HUES6 (cell line): Measurements from ENCODE around the gene ASAP2.

Experiments
- H3K27ac ChIP-seq: 2 replicates; pipeline ENCODE4 v1.7.0; 2013; ENCODE audit warnings: low read depth, mild to moderate bottlenecking, low read length, inconsistent platforms
- H3K27me3 ChIP-seq: 2 replicates; pipeline ENCODE4 v1.6.1; 2013; ENCODE audit warnings: low read length; ENCODE audit not compliant: control insufficient read depth, insufficient read depth
- H3K36me3 ChIP-seq: 2 replicates; pipeline ENCODE4 v1.6.1; 2013; ENCODE audit warnings: low read length; ENCODE audit not compliant: control insufficient read depth, insufficient read depth
- H3K4me1 ChIP-seq: 2 replicates; pipeline ENCODE4 v1.6.1; 2013; ENCODE audit warnings: low read length; ENCODE audit not compliant: control insufficient read depth, insufficient read depth
- H3K4me3 ChIP-seq: 2 replicates; pipeline ENCODE4 v1.5.1; 2013; ENCODE audit warnings: low read depth, low read length
- H3K9ac ChIP-seq: one replicate; pipeline ENCODE4 v1.6.1; 2013; ENCODE audit warnings: mild to moderate bottlenecking, low read length
- H3K9me3 ChIP-seq: 2 replicates; pipeline ENCODE4 v1.6.1; 2013; ENCODE audit warnings: low read depth, low read length; ENCODE audit not compliant: control insufficient read depth, insufficient read depth

Gene ASAP2

DNA sequence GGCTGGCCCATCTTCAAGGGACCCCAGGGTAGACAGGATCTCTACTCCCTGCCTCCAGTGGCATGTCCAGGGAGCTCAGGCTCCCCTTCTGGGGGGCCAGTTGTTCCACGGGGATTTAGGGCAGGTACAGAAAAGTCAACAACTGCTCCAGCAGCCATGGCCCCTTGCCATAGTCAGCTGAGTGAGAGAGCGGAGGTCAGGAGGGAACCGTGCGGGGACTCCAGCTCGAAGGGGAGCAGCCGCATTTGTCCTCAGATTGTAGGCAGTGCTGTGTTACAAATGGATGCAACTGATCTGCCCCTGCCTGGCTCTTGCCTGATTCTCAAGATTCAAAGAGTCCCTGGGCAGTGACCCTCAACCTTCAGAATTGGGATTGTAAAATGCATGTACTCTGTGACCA is 166.9 kb downstream of the ASAP2 start:
- Histone ChIP-seq H3K9me3 (no peaks in the 10 kb centered on the region), H3K4me1 (peaks cover 12% of the 10 kb centered on the region), H3K36me3 (no peaks in the 10 kb centered on the region), H3K4me3 (no peak overlapping the region), H3K27me3 (no peaks in the 10 kb centered on the region), H3K9ac (no peak overlapping the region), H3K27ac (no peak overlapping the region)

DNA sequence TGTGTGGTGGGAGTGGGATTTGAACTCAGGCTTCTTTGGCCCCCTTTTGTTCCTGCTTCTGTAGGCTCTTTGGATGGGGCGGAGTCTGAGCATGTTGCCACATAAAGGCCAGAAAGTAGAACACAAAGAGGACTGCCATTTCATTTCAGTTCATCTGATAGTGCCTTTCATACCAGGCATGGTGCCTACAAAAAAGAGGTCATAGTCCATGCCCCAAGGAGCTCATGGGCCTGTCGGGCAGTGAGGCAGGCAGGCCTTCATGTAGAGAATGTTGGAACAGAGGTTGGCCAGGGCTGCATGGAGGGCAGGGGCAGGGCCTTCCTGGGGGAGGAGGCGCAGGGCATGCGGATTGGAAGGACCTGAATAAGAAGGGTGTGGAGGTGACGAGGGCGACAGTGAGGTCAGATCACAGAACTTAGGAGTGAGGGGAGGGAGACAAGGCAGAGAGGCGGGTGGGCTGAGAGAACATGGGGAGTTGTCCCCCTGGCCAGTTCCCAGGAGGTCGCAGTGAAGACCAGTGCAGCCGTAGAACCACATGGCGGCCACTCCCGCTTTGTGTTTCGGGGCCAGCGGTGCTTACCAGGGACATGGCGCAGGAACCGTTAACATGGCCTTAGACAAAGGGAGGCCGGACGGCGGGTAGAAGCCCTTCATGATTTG is 167.6 kb downstream of the ASAP2 start:
- Histone ChIP-seq H3K4me3 (no peak overlapping the region), H3K9ac (no peak overlapping the region), H3K27me3 (no peaks in the 10 kb centered on the region), H3K27ac (no peak overlapping the region), H3K9me3 (no peaks in the 10 kb centered on the region), H3K36me3 (no peaks in the 10 kb centered on the region), H3K4me1 (peaks cover 16% of the 10 kb centered on the region)

DNA sequence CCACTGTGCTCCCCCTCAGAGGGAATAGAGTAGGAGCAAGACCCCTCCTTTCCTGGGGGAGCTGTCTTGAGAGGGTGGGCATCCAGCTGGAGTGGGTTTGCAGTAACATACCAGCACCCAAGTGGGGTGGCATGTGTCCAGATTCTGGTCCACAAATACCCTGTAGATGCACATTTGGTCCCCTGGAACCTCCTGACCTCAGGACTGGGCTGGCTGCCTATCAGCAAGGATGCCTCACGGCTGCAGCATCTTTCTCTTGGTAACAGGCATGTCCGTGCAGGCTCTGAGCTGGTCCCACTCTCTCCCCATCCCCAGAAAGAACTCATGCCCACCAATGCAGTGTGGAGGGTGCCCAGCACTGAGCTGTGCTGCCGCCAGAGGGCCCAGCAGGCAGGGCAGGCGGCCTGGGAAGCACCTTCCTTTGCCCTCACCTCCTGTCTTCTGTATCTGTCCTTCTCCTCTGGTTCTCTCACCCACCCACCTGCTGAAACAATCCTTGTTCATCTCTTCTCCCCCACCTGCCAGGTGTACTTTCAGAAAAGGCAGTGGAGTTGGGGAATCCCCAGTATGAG is 169.3 kb downstream of the ASAP2 start:
- Histone ChIP-seq H3K9ac (no peak overlapping the region), H3K4me3 (no peak overlapping the region), H3K4me1 (peaks cover 16% of the 10 kb centered on the region), H3K9me3 (no peaks in the 10 kb centered on the region), H3K27ac (no peak overlapping the region), H3K27me3 (no peaks in the 10 kb centered on the region), H3K36me3 (no peaks in the 10 kb centered on the region)

DNA sequence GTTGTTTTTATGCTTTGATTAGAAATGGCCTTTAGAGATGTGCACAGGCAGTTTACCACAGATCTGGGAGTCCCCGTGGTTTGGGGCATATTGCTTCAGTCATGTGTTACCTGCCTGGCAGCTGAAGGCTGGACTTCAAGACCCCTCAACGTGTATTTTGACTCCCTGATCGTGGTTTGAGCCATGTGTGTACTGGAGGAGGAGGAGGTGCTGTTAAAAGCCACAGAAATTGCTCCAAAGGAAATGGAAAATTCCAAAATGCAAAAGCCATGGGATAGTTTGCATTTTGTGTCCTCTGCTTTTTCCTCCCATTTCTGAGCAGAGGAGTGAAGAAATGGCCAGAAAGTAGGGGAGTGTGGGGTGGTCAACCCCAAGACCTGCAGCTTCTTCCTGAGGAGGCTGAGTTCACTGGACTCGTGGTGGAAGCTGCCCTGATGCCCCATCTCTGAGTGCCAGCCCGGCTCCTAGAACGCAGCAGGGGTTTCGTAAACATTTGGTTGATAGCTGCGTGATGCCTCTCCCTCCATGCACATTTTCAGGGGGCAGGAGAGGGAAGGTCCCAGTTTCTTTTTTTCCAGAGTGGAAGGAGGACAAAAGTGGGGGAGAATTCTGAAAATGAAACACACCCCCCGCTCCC is 171.0 kb downstream of the ASAP2 start:
- peaks cover 16% of the 10 kb centered on the region for H3K4me1 ChIP-seq
- H3K36me3 ChIP-seq = no peaks in the 10 kb centered on the region
- no peak overlapping the region for H3K4me3 ChIP-seq
- H3K9me3 ChIP-seq = no peaks in the 10 kb centered on the region
- H3K9ac ChIP-seq = no peak overlapping the region
- H3K27ac ChIP-seq = no peak overlapping the region
- H3K27me3 ChIP-seq = no peaks in the 10 kb centered on the region

DNA sequence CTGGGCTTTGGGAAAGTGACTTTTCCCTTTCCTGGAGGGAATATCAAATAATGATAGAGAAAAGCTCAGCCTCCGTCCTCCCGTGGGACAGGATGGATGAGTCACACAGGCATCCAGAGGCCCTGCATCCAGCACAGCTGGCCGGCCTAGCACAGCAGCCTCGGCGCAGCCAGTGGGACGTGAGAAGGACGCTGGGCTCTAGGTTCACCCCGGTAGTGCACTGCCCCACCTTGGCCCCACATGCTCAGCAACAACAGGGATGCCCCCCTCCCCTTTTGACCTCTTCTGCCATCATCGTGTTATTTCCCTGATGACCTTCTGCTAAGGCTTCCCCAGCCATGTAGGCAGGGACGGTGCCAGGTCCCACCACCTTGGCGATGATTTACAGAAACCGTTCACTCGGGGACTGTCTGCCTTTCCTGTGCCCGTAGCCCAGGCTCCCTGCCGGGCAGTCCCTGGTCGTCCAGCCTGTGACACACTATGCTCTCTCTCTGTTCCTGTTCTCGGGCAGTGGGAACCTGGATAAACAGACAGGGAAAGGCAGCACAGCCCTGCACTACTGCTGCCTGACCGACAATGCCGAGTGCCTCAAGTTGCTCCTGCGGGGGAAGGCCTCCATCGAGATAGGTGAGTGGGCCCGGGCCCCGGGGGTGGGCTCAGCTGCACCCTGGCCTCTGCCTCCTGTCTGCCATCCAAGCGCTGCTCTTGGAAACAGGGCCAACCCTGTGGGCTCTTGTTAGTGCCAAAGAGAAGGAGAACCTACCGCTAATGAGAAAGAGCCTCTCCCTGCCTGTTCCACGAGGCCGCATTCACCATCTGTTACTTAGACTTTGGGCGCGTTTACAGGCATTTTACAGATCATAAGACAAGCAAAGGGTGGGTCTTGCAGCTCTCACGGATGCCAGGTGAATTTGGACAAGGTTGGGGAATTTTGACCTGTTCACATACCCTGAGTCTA is 172.1 kb downstream of the ASAP2 start:
- H3K9ac ChIP-seq = peak overlapping the region; percentile 32
- no peaks in the 10 kb centered on the region for H3K9me3 ChIP-seq
- no peaks in the 10 kb centered on the region for H3K27me3 ChIP-seq
- H3K36me3 ChIP-seq = no peaks in the 10 kb centered on the region
- H3K4me1 ChIP-seq = peaks cover 16% of the 10 kb centered on the region
- no peak overlapping the region for H3K4me3 ChIP-seq
- H3K27ac ChIP-seq = no peak overlapping the region

DNA sequence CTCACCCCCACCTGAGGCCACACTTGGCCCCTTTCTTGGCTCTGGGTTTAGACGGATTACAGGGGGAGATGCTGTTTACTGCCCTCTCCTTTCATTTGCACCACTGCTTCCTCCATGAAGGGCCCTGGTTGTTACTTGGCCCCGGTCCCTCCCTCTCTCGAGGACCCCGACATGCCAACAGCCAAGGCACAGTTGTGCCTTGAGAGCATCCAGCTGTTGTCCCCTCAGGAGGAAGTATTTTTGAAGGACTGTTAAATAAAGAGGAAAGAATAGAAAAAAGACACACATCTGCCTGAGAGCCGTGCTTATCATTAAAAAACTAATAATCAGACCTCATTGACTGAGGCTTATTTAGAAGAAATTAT is 172.8 kb downstream of the ASAP2 start:
- no peaks in the 10 kb centered on the region for H3K9me3 ChIP-seq
- no peak overlapping the region for H3K9ac ChIP-seq
- H3K4me3 ChIP-seq = no peak overlapping the region
- H3K27ac ChIP-seq = no peak overlapping the region
- no peaks in the 10 kb centered on the region for H3K27me3 ChIP-seq
- H3K36me3 ChIP-seq = no peaks in the 10 kb centered on the region
- H3K4me1 ChIP-seq = peaks cover 16% of the 10 kb centered on the region

DNA sequence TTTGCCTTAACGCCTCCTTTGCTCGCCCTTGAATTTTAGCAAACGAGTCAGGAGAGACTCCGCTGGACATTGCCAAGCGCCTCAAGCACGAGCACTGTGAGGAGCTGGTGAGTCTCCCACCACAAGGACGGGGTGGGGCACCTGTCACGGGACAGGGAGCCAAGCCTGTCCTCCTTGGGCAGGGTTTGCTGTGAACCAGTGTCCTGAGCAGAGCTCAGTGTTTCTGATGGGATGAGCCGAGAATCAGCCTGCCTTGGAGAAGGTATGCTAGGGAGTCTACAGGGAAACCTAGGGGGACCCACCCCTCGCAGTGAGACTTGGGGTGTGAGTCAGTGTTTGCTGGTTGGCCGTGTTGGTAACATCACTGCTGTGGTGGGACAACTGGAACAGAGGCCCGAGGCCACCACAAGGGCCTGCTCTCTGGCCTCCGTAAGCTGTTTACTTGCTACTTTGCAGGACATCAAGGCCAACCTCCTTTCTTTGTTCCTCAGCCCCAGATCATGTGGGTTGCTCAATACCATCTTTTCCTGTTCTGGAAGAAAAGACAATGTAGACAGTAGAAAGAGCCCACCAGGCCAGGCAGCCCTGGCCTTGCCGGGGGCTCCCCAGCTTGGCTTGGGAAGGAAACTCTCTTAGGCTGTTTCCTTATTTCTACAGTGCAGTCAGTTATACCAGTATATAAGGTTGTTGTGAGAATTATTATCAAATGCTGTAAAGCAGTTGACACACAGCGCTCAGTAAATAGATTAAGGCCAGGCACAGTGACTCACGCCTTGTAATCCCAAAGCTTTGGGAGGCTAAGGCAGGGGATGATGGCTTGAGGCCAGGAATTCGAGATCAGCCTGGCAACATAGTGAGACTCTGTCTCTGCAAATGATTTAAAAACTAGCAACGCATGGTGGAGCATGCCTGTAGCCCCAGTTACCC is 174.4 kb downstream of the ASAP2 start:
- Histone ChIP-seq H3K27me3 (no peaks in the 10 kb centered on the region), H3K27ac (no peak overlapping the region), H3K9me3 (no peaks in the 10 kb centered on the region), H3K9ac (no peak overlapping the region), H3K36me3 (no peaks in the 10 kb centered on the region), H3K4me3 (no peak overlapping the region), H3K4me1 (peaks cover 16% of the 10 kb centered on the region)

DNA sequence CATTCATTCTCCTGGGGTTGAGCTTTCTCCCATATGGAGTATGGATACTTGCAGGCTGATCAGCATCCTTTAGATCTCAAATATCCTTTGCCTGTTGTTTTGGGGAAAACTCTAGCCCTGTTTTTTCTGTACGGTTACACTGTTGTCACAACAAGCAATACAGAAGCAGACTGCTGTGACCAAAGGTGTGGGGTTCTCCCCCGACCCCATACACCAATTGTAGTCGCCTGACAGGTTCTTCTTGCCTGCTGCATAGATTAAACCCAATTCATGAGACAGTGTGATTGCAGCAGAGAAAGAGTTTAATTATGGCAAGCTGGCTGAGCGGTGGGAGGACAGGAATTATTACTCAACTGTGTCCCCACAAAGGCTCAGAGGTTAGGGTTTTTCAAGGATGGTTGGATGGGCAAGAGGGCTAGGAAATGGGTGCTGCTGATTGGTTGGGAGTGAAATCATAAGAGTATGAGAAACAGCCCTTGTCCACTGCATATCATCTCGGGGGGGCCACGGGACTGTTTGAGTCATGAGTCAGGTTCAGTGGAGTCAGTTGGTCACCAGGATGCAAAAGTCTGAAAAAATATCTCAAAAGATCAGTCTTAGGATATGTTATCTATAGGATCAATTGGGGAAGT is 176.1 kb downstream of the ASAP2 start:
- Histone ChIP-seq H3K4me1 (peaks cover 9% of the 10 kb centered on the region), H3K9ac (no peak overlapping the region), H3K9me3 (no peaks in the 10 kb centered on the region), H3K27ac (no peak overlapping the region), H3K36me3 (no peaks in the 10 kb centered on the region), H3K4me3 (no peak overlapping the region), H3K27me3 (no peaks in the 10 kb centered on the region)

DNA sequence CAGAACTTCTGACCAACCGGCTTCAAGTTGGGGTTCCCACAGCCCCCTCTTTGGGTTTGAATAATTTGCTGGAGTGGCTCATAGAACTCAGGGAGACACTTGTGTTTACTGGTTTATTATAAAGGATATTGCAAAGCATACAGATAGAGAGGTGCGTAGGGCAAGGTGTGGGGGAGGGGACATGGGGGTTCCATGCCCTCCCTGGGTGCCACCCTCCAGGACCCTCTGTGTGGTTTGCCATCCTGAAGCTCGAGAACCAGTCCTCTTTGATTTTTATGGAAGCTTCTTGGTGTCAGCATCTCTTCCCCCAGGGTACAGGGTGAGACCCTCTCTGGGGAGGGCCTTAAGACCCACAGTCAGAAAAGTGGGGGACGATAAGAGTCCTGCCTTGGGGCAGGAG is 177.9 kb downstream of the ASAP2 start:
- Histone ChIP-seq H3K36me3 (no peaks in the 10 kb centered on the region), H3K9me3 (no peaks in the 10 kb centered on the region), H3K4me3 (no peak overlapping the region), H3K4me1 (peaks cover under 1% of the 10 kb centered on the region; the same call in 1 of the 2 replicates), H3K9ac (no peak overlapping the region), H3K27me3 (no peaks in the 10 kb centered on the region), H3K27ac (no peak overlapping the region)

DNA sequence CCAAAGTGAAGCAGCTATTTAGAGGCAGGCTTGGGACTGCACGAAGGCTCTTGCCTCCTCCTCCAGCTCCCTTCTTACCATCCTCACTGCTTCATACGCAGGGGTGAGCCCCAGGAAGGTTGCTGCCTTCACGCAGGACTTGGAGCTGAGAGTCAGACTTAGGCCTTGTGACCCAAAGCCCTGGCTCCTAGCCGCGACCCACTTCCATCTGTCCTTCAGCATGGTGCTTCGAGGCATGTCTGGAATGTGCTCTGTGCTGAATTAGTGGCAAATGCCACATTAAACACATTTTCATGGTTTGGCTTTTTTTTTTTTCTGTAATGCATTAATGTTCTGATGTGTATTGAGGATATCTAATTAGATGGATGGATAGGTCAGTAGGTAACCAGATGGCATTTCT is 179.2 kb downstream of the ASAP2 start:
- no peak overlapping the region for H3K4me3 ChIP-seq
- no peak overlapping the region for H3K27ac ChIP-seq
- H3K9ac ChIP-seq = no peak overlapping the region
- H3K4me1 ChIP-seq = peaks cover 3% of the 10 kb centered on the region; the same call in 1 of the 2 replicates
- no peaks in the 10 kb centered on the region for H3K9me3 ChIP-seq
- no peaks in the 10 kb centered on the region for H3K36me3 ChIP-seq
- no peaks in the 10 kb centered on the region for H3K27me3 ChIP-seq
